ENCODE measurements around the gene PLPP1. TPM values are rescaled to one million over a fixed set of nuclear protein-coding genes. Genes with fewer than 3 reads are reported as not detected.

The PLPP1 gene
- total and polyA plus RNA-seq, 4 donors: 51.9 to 129 (median 60.7) TPM

GRCh38 chr5:55492449-55492848 is 42.3 kb downstream of the PLPP1 start:
- H3K9me3 ChIP-seq (ENCODE audit: control insufficient read depth in 4 of 4, insufficient read depth in 3 of 4, low read length in 3 of 4): no peaks in the 10 kb centered on the region
- H3K4me1 ChIP-seq (ENCODE audit: control insufficient read depth in 5 of 5, insufficient read depth in 5 of 5, low read length in 5 of 5): peaks cover 0 to 17% (median 13%) of the 10 kb centered on the region in 5 donors
- no peak overlapping the region for H3K27ac ChIP-seq (ENCODE audit: low read depth in 1 of 2, low read length in 1 of 2)
- no peaks in the 10 kb centered on the region for H3K27me3 ChIP-seq (ENCODE audit: control insufficient read depth in 3 of 3, insufficient read depth in 3 of 3, low read length in 2 of 3)
- DNase-seq (no peak), ATAC-seq (ENCODE audit: insufficient read depth, low FRiP score) (no peak)
- H3K4me3 ChIP-seq: no peak overlapping the region
- no peak for TF ChIP-seq CTCF (IDR thresholded peaks at IDR 0.05; ENCODE audit: control extremely low read depth, extremely low read depth)
- H3K36me3 ChIP-seq (ENCODE audit: control insufficient read depth in 4 of 4, insufficient read depth in 4 of 4, low read length in 4 of 4): peaks cover 0 to 8% (median under 1%) of the 10 kb centered on the region in 4 donors
- H3K9ac ChIP-seq (ENCODE audit: insufficient read depth in 1 of 2, low read length in 2 of 2): no peak overlapping the region
- WGBS, 2 donors: 67 to 70% methylated on average over 2 of the region's 2 CpGs

GRCh38 chr5:55485073-55485472 is 49.7 kb downstream of the PLPP1 start:
- H3K9me3 ChIP-seq (ENCODE audit: control insufficient read depth in 4 of 4, insufficient read depth in 3 of 4, low read length in 3 of 4): no peaks in the 10 kb centered on the region
- WGBS, 2 donors: 76 to 91% methylated on average over 3 of the region's 3 CpGs
- ATAC-seq (ENCODE audit: insufficient read depth, low FRiP score) (no peak), DNase-seq (no peak)
- H3K4me3 ChIP-seq: no peak overlapping the region
- peaks cover 0 to 12% (median 5%) of the 10 kb centered on the region in 4 donors for H3K36me3 ChIP-seq (ENCODE audit: control insufficient read depth in 4 of 4, insufficient read depth in 4 of 4, low read length in 4 of 4)
- H3K4me1 ChIP-seq (ENCODE audit: control insufficient read depth in 5 of 5, insufficient read depth in 5 of 5, low read length in 5 of 5): peaks cover 0 to 13% (median 0%) of the 10 kb centered on the region in 5 donors
- TF ChIP-seq CTCF (IDR thresholded peaks at IDR 0.05; ENCODE audit: control extremely low read depth, extremely low read depth): no peak
- no peak overlapping the region for H3K27ac ChIP-seq (ENCODE audit: low read depth in 1 of 2, low read length in 1 of 2)
- no peak overlapping the region for H3K9ac ChIP-seq (ENCODE audit: insufficient read depth in 1 of 2, low read length in 2 of 2)
- no peaks in the 10 kb centered on the region for H3K27me3 ChIP-seq (ENCODE audit: control insufficient read depth in 3 of 3, insufficient read depth in 3 of 3, low read length in 2 of 3)

GRCh38 chr5:55484531-55484930 is 50.2 kb downstream of the PLPP1 start:
- DNase-seq: no peak

More at GRCh38 chr5:55484531-55484930, 50.2 kb downstream of the PLPP1 start:
- no peak for TF ChIP-seq CTCF (IDR thresholded peaks at IDR 0.05; ENCODE audit: control extremely low read depth, extremely low read depth)
- no peak overlapping the region for H3K9ac ChIP-seq (ENCODE audit: insufficient read depth in 1 of 2, low read length in 2 of 2)
- ATAC-seq (ENCODE audit: insufficient read depth, low FRiP score): no peak
- no peak overlapping the region for H3K4me3 ChIP-seq
- peaks cover 0 to 12% (median 5%) of the 10 kb centered on the region in 4 donors for H3K36me3 ChIP-seq (ENCODE audit: control insufficient read depth in 4 of 4, insufficient read depth in 4 of 4, low read length in 4 of 4)
- no peaks in the 10 kb centered on the region for H3K27me3 ChIP-seq (ENCODE audit: control insufficient read depth in 3 of 3, insufficient read depth in 3 of 3, low read length in 2 of 3)
- H3K9me3 ChIP-seq (ENCODE audit: control insufficient read depth in 4 of 4, insufficient read depth in 3 of 4, low read length in 3 of 4): no peaks in the 10 kb centered on the region
- 95 to 97% methylated on average over 1 of the region's 1 CpG for WGBS, 2 donors
- peaks cover 0 to 13% (median 0%) of the 10 kb centered on the region in 5 donors for H3K4me1 ChIP-seq (ENCODE audit: control insufficient read depth in 5 of 5, insufficient read depth in 5 of 5, low read length in 5 of 5)
- no peak overlapping the region for H3K27ac ChIP-seq (ENCODE audit: low read depth in 1 of 2, low read length in 1 of 2)

Data from lung (tissue), 12 donors.